NT2/D1 (cell line): Measurements from ENCODE around the gene CACNA2D3.

ENCODE experiments used
- DNase-seq: peaks from one replicate; pipeline ENCODE4 v3.0.0-alpha.2; 2011; ENCODE audit warnings: low read depth, low spot score
- H3K27me3 ChIP-seq: 2 replicates; pipeline ENCODE4 v1.6.0; 2011; ENCODE audit warnings: mild to moderate bottlenecking; ENCODE audit not compliant: insufficient read length, insufficient read depth
- H3K36me3 ChIP-seq: 2 replicates; pipeline ENCODE4 v1.6.1; 2011; ENCODE audit warnings: mild to moderate bottlenecking, low read length, mixed read lengths; ENCODE audit not compliant: insufficient read depth, insufficient read length
- H3K4me1 ChIP-seq: 2 replicates; pipeline ENCODE4 v1.5.1; 2011; ENCODE audit not compliant: insufficient read depth, insufficient read length
- H3K4me3 ChIP-seq: 2 replicates; pipeline ENCODE4 v1.5.1; 2011; ENCODE audit warnings: low read depth; ENCODE audit not compliant: insufficient read length
- H3K9ac ChIP-seq: 2 replicates; pipeline ENCODE4 v1.6.0; 2011; ENCODE audit warnings: low read depth; ENCODE audit not compliant: insufficient read length
- H3K9me3 ChIP-seq: 2 replicates; pipeline ENCODE4 v1.5.1; 2011; ENCODE audit warnings: mild to moderate bottlenecking, low read length; ENCODE audit not compliant: insufficient read depth
- SUZ12 ChIP-seq: IDR thresholded peaks from 2 replicates; pipeline ENCODE4 v1.6.1; 2011; ENCODE audit not compliant: insufficient read length, insufficient read depth; ENCODE audit errors: extremely low read depth
- YY1 ChIP-seq: IDR thresholded peaks from 2 replicates; pipeline ENCODE4 v1.6.1; 2011; ENCODE audit not compliant: insufficient read length, insufficient read depth
- ZNF274 ChIP-seq: IDR thresholded peaks from 2 replicates; pipeline ENCODE4 v1.6.1; 2011; ENCODE audit warnings: mild to moderate bottlenecking, low read depth, low read length

The CACNA2D3 gene

GRCh38 chr3:54783611-54784010 is 661.3 kb downstream of the CACNA2D3 start:
- no peaks in the 10 kb centered on the region for H3K4me1 ChIP-seq
- H3K27me3 ChIP-seq = no peaks in the 10 kb centered on the region
- H3K9ac ChIP-seq = no peak overlapping the region
- H3K4me3 ChIP-seq = no peak overlapping the region
- TF ChIP-seq SUZ12 = no peak
- TF ChIP-seq ZNF274 = no peak
- TF ChIP-seq YY1 = no peak
- H3K9me3 ChIP-seq = no peaks in the 10 kb centered on the region; the same call in 1 of the 2 replicates
- no peak for DNase-seq
- no peaks in the 10 kb centered on the region for H3K36me3 ChIP-seq

- no peak for TF ChIP-seq SUZ12
- no peak for TF ChIP-seq ZNF274
- TF ChIP-seq YY1 = no peak
- Histone ChIP-seq H3K27me3 (no peaks in the 10 kb centered on the region), H3K9me3 (no peaks in the 10 kb centered on the region; the same call in 1 of the 2 replicates), H3K36me3 (no peaks in the 10 kb centered on the region), H3K4me1 (no peaks in the 10 kb centered on the region), H3K9ac (no peak overlapping the region), H3K4me3 (no peak overlapping the region)
- no peak for DNase-seq
Observed at GRCh38 chr3:54784021-54784420, 661.7 kb downstream of the CACNA2D3 start.

- no peak overlapping the region for H3K9ac ChIP-seq
- DNase-seq = no peak
- no peaks in the 10 kb centered on the region for H3K4me1 ChIP-seq
- TF ChIP-seq YY1 = no peak
- no peak for TF ChIP-seq SUZ12
- no peak for TF ChIP-seq ZNF274
- H3K36me3 ChIP-seq = no peaks in the 10 kb centered on the region
- no peak overlapping the region for H3K4me3 ChIP-seq
- no peaks in the 10 kb centered on the region; the same call in 1 of the 2 replicates for H3K9me3 ChIP-seq
- no peaks in the 10 kb centered on the region for H3K27me3 ChIP-seq
Observed at GRCh38 chr3:54785976-54786375, 663.6 kb downstream of the CACNA2D3 start.

DNA sequence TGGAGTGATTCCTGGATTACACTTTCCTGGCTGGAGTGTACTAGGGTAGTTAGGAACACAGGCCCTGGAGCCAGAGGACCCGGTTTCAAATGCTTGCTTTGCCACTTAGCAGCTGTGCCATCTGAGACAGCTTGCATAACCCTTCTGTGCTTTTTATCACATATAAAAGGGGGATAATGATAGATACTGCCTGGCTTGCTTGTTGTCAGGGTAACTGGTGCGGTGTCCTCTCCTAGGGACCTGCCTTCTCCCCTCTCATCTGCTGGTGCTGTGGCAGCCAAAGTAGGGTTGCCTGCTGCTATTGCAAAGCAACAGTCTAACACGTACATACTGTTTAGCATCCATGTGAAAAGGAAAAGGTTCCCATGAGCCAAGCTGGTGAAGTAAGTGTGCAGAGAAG is 667.7 kb downstream of the CACNA2D3 start:
- no peak overlapping the region for H3K9ac ChIP-seq
- TF ChIP-seq ZNF274 (no peak), SUZ12 (no peak), YY1 (no peak)
- no peak overlapping the region for H3K4me3 ChIP-seq
- no peaks in the 10 kb centered on the region for H3K4me1 ChIP-seq
- no peaks in the 10 kb centered on the region; the same call in 1 of the 2 replicates for H3K9me3 ChIP-seq
- no peak for DNase-seq
- no peaks in the 10 kb centered on the region for H3K36me3 ChIP-seq
- no peaks in the 10 kb centered on the region for H3K27me3 ChIP-seq

- H3K27me3 ChIP-seq = no peaks in the 10 kb centered on the region
- H3K4me1 ChIP-seq = no peaks in the 10 kb centered on the region
- H3K9me3 ChIP-seq = no peaks in the 10 kb centered on the region; the same call in 1 of the 2 replicates
- no peak for DNase-seq
- TF ChIP-seq YY1 = no peak
- TF ChIP-seq ZNF274 = no peak
- TF ChIP-seq SUZ12 = no peak
- no peak overlapping the region for H3K9ac ChIP-seq
- no peak overlapping the region for H3K4me3 ChIP-seq
- no peaks in the 10 kb centered on the region for H3K36me3 ChIP-seq
Observed at GRCh38 chr3:54791501-54792156, 669.3 kb downstream of the CACNA2D3 start.

DNA sequence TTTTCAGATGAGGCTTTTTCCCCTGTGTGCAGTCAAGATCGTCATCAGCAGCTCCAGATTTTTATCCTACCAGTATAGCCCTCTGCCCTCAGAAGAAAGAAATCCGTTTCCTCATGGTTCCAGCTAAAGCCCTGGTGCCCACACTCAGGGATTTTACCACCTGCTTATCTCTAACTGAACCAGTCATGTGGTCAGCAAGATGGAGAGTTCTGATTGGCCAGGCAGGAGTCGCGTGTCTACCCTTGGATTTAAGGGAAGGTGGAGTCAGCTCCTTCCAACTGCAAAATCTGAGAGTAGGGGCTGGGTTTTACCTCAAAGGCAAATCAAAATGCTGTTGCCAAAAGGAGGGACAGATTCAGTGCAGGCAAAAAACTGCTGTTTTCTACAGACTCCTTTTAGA is 670.2 kb downstream of the CACNA2D3 start:
- no peak for TF ChIP-seq ZNF274
- TF ChIP-seq SUZ12 = no peak
- TF ChIP-seq YY1 = no peak
- H3K9ac ChIP-seq = no peak overlapping the region
- no peaks in the 10 kb centered on the region for H3K36me3 ChIP-seq
- H3K27me3 ChIP-seq = no peaks in the 10 kb centered on the region
- no peaks in the 10 kb centered on the region; the same call in 1 of the 2 replicates for H3K9me3 ChIP-seq
- no peak overlapping the region for H3K4me3 ChIP-seq
- DNase-seq = no peak
- no peaks in the 10 kb centered on the region for H3K4me1 ChIP-seq

DNA sequence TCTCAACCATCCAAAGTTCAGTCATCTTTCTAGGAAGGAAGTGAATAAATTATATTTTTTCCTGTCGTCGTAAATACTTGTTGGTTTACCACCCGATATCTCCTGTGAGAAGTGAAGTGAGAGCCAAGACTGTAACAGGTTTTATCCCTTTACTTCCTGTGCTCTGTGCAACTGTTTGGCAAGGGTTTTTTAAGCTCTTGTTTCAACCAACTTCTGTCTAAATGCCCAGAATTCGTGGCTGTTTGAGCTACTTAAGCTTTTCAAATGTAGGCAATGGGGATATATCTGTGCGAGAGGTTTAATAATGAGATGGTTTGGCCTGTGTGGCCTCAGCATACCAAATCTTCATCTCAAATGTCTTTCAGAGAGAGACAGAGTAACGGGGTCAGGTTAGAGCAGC is 670.8 kb downstream of the CACNA2D3 start:
- no peaks in the 10 kb centered on the region for H3K4me1 ChIP-seq
- no peak overlapping the region for H3K9ac ChIP-seq
- no peak for DNase-seq
- TF ChIP-seq ZNF274 (no peak), YY1 (no peak)
- H3K27me3 ChIP-seq = no peaks in the 10 kb centered on the region
- no peaks in the 10 kb centered on the region for H3K36me3 ChIP-seq
- no peak overlapping the region for H3K4me3 ChIP-seq
- H3K9me3 ChIP-seq = no peaks in the 10 kb centered on the region

GRCh38 chr3:54797111-54797510 is 674.8 kb downstream of the CACNA2D3 start:
- no peak for DNase-seq
- Histone ChIP-seq H3K9ac (no peak overlapping the region), H3K27me3 (no peaks in the 10 kb centered on the region), H3K36me3 (no peaks in the 10 kb centered on the region), H3K4me1 (no peaks in the 10 kb centered on the region), H3K4me3 (no peak overlapping the region), H3K9me3 (0 out of 2 replicates have a peak, but pooled peaks cover 2% of the 10 kb centered on the region)
- TF ChIP-seq YY1 = no peak
- TF ChIP-seq SUZ12 = no peak
- TF ChIP-seq ZNF274 = no peak
